GM19239 (cell line): Measurements from ENCODE around the gene PLD1.
"Not testable (repeated sequence)": the region's sequence is repeated elsewhere in the genome, so short reads cannot be mapped to it uniquely, and the experiment has no call there.

Experiments used
- DNase-seq: peaks from one replicate; pipeline ENCODE4 v3.0.0; 2011; ENCODE audit warnings: low spot score; ENCODE audit not compliant: insufficient read length
- FAIRE-seq: peaks from 2 replicates; lab custom pipeline; 2011; peaks lifted over from hg19 to GRCh38; lab: Jason Lieb, UNC

PLD1 gene

GRCh38 chr3:171821044-171821443, 10.8 kb upstream of the PLD1 start:
- FAIRE-seq (no peak), DNase-seq (no peak)

GRCh38 chr3:171817074-171817800, 7.0 kb upstream of the PLD1 start:
- DNase-seq (no peak), FAIRE-seq (peak; percentile 64)

GRCh38 chr3:171815973-171816595, 5.8 kb upstream of the PLD1 start:
- DNase-seq (no peak), FAIRE-seq (no peak)

GRCh38 chr3:171814662-171815061, 4.4 kb upstream of the PLD1 start:
- DNase-seq, FAIRE-seq: not testable (repeated sequence)

GRCh38 chr3:171813897-171814460, 3.7 kb upstream of the PLD1 start:
- DNase-seq (no peak), FAIRE-seq (no peak)

GRCh38 chr3:171813278-171813896, 3.1 kb upstream of the PLD1 start:
- FAIRE-seq (peak; percentile 45), DNase-seq (no peak)

- FAIRE-seq (no peak), DNase-seq (no peak)
Observed at GRCh38 chr3:171812811-171813210, 2.5 kb upstream of the PLD1 start.

- DNase-seq = no peak
- no peak for FAIRE-seq
Observed at GRCh38 chr3:171811913-171812335, 1.6 kb upstream of the PLD1 start.

GRCh38 chr3:171811295-171811912, 1.1 kb upstream of the PLD1 start:
- FAIRE-seq (no peak), DNase-seq (no peak)

GRCh38 chr3:171810629-171811294, 479 bp upstream of the PLD1 start:
- FAIRE-seq = no peak
- DNase-seq = no peak

GRCh38 chr3:171809611-171809860, 747 bp downstream of the PLD1 start:
- DNase-seq (no peak), FAIRE-seq (no peak)

- FAIRE-seq (no peak), DNase-seq (no peak)
Observed at GRCh38 chr3:171807806-171808205, 2.5 kb downstream of the PLD1 start.

GRCh38 chr3:171807129-171807675, 3.1 kb downstream of the PLD1 start:
- DNase-seq = no peak
- no peak for FAIRE-seq

- no peak for FAIRE-seq
Observed at GRCh38 chr3:171806200-171807128, 3.8 kb downstream of the PLD1 start.

GRCh38 chr3:171805687-171806086, 4.6 kb downstream of the PLD1 start:
- no peak for FAIRE-seq
- no peak for DNase-seq

More at GRCh38 chr3:171806200-171807128, 3.8 kb downstream of the PLD1 start:
- DNase-seq = no peak

- FAIRE-seq (no peak), DNase-seq (no peak)
Observed at GRCh38 chr3:171804618-171805389, 5.5 kb downstream of the PLD1 start.

- no peak for DNase-seq
- FAIRE-seq = no peak
Observed at GRCh38 chr3:171803044-171803443, 7.2 kb downstream of the PLD1 start.

- FAIRE-seq (peak; percentile 45), DNase-seq (no peak)
Observed at GRCh38 chr3:171802590-171802956, 7.7 kb downstream of the PLD1 start.
